ENCODE results near the gene P3R3URF. TPM values are rescaled to one million over a fixed set of nuclear protein-coding genes. Genes with fewer than 3 reads are reported as not detected.

Gene P3R3URF
- total and polyA plus RNA-seq, 4 donors = not detected

GRCh38 chr1:46219551-46220520, 43.5 kb upstream of the P3R3URF start:
- WGBS = 82% methylated on average over 18 of the region's 18 CpGs
- Histone ChIP-seq H3K9ac (ENCODE audit: low read depth in 1 of 2, low read length in 2 of 2) (no peak overlapping the region), H3K4me1 (ENCODE audit: control insufficient read depth in 4 of 4, insufficient read depth in 4 of 4, low read length in 3 of 4) (peaks cover 0 to 2% (median 0%) of the 10 kb centered on the region in 4 donors), H3K27ac (ENCODE audit: low read depth in 1 of 2, low read length in 2 of 2) (no peak overlapping the region), H3K4me3 (ENCODE audit: low read depth in 1 of 3, low read length in 3 of 3) (no peak overlapping the region), H3K27me3 (ENCODE audit: control insufficient read depth in 4 of 4, insufficient read depth in 4 of 4, low read length in 3 of 4) (no peaks in the 10 kb centered on the region), H3K9me3 (ENCODE audit: control insufficient read depth in 4 of 4, low read length in 3 of 4) (no peaks in the 10 kb centered on the region), H3K36me3 (ENCODE audit: control insufficient read depth in 4 of 4, insufficient read depth in 3 of 4, low read depth in 1 of 4, low read length in 3 of 4) (no peaks in the 10 kb centered on the region)
- TF ChIP-seq SP1 (IDR thresholded peaks at IDR 0.05) = no peak
- TF ChIP-seq EGR1 (IDR thresholded peaks at IDR 0.05; ENCODE audit: low read depth in 2 of 2) = no peak
- TF ChIP-seq YY1 (IDR thresholded peaks at IDR 0.05) = no peak
- TF ChIP-seq, protein P1, sequence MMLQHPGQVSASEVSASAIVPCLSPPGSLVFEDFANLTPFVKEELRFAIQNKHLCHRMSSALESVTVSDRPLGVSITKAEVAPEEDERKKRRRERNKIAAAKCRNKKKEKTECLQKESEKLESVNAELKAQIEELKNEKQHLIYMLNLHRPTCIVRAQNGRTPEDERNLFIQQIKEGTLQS (IDR thresholded peaks at IDR 0.05) = no peak
- TF ChIP-seq, protein P2, sequence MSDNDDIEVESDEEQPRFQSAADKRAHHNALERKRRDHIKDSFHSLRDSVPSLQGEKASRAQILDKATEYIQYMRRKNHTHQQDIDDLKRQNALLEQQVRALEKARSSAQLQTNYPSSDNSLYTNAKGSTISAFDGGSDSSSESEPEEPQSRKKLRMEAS (IDR thresholded peaks at IDR 0.05) = no peak
- TF ChIP-seq HNF4A (conservative IDR thresholded peaks at IDR 0.05) = no peak
- TF ChIP-seq FOXA2 (IDR thresholded peaks at IDR 0.05) = no peak
- TF ChIP-seq HNF4G (IDR thresholded peaks at IDR 0.05) = no peak
- TF ChIP-seq, protein P3, sequence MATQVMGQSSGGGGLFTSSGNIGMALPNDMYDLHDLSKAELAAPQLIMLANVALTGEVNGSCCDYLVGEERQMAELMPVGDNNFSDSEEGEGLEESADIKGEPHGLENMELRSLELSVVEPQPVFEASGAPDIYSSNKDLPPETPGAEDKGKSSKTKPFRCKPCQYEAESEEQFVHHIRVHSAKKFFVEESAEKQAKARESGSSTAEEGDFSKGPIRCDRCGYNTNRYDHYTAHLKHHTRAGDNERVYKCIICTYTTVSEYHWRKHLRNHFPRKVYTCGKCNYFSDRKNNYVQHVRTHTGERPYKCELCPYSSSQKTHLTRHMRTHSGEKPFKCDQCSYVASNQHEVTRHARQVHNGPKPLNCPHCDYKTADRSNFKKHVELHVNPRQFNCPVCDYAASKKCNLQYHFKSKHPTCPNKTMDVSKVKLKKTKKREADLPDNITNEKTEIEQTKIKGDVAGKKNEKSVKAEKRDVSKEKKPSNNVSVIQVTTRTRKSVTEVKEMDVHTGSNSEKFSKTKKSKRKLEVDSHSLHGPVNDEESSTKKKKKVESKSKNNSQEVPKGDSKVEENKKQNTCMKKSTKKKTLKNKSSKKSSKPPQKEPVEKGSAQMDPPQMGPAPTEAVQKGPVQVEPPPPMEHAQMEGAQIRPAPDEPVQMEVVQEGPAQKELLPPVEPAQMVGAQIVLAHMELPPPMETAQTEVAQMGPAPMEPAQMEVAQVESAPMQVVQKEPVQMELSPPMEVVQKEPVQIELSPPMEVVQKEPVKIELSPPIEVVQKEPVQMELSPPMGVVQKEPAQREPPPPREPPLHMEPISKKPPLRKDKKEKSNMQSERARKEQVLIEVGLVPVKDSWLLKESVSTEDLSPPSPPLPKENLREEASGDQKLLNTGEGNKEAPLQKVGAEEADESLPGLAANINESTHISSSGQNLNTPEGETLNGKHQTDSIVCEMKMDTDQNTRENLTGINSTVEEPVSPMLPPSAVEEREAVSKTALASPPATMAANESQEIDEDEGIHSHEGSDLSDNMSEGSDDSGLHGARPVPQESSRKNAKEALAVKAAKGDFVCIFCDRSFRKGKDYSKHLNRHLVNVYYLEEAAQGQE (IDR thresholded peaks at IDR 0.05) = no peak
- TF ChIP-seq NR2F2 (IDR thresholded peaks at IDR 0.05) = no peak
- no peak for TF ChIP-seq RXRA (IDR thresholded peaks at IDR 0.05)
- no peak for TF ChIP-seq RAD21 (IDR thresholded peaks at IDR 0.05)
- TF ChIP-seq FOXA1 (IDR thresholded peaks at IDR 0.05) = no peak
- no peak for TF ChIP-seq GABPA (IDR thresholded peaks at IDR 0.05 in 1 of 2, conservative IDR thresholded peaks at IDR 0.05 in 1 of 2)
- TF ChIP-seq CTCF (IDR thresholded peaks at IDR 0.05; ENCODE audit: low read depth, low read length, missing input control) = no peak
- TF ChIP-seq JUND (IDR thresholded peaks at IDR 0.05) = no peak
- TF ChIP-seq, protein P4, sequence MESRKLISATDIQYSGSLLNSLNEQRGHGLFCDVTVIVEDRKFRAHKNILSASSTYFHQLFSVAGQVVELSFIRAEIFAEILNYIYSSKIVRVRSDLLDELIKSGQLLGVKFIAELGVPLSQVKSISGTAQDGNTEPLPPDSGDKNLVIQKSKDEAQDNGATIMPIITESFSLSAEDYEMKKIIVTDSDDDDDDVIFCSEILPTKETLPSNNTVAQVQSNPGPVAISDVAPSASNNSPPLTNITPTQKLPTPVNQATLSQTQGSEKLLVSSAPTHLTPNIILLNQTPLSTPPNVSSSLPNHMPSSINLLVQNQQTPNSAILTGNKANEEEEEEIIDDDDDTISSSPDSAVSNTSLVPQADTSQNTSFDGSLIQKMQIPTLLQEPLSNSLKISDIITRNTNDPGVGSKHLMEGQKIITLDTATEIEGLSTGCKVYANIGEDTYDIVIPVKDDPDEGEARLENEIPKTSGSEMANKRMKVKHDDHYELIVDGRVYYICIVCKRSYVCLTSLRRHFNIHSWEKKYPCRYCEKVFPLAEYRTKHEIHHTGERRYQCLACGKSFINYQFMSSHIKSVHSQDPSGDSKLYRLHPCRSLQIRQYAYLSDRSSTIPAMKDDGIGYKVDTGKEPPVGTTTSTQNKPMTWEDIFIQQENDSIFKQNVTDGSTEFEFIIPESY (IDR thresholded peaks at IDR 0.05) = no peak
- no peak for TF ChIP-seq TAF1 (conservative IDR thresholded peaks at IDR 0.05)
- DNase-seq (ENCODE audit: low spot score) = no peak
